HL-60/S4 treated with phorbol 12-myristate 13-acetate at 8.2 ng/mL for 4 days and 3 days (cell line): ENCODE measurements around the gene UBE2D3.
"Not testable (repeated sequence)": the region's sequence is repeated elsewhere in the genome, so short reads cannot be mapped to it uniquely, and the experiment has no call there.

Source experiments
- in situ Hi-C: fragments of 300-500 bp; cut with MboI; formaldehyde crosslinking; loops from 2 replicates; pipeline ENCODE4 v1.15.0; 2022; ENCODE audit warnings: low sequenced_read_pairs

UBE2D3 gene

GRCh38 chr4:102832105-102832504, 4.8 kb upstream of the UBE2D3 start:
- in situ Hi-C loops, result no loop called here

DNA sequence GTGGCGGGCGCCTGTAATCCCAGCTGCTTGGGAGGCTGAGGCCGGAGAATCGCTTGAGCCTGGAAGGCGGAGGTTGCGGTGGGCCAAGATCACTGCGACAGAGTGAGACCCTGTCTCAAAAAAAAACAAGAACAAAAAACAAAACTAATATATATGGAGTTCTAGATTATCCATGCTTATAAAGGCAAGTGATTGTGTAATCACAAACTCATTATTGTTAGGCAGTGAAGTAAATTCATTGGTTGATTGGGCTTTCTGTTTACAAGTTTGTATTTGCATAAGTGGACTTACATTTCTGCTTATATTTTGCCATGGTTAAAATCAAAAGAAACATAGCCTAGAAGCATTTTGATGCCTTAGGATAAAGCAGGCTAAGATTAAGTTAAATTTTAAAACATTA, 2.5 kb upstream of the UBE2D3 start:
- in situ Hi-C loops, result no loop called here

DNA sequence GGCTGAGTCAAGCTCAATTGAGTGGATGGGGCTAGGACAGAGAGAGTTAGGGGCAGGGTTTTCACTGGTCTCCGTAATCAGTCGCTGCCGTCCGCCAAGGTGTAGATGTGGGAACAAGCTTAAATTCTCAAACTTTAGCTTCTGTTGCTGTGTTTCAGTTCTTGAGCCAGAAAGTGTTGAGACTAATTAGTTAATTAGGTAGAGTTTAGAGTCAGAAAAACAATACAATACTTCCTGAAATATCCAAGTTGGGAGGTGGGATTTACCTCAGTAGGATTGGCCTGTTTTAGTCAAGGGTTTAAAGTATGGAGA, 1.1 kb upstream of the UBE2D3 start:
- in situ Hi-C loops, result no loop called here

- in situ Hi-C loops, result no loop called here
Observed at GRCh38 chr4:102827674-102828496, 534 bp upstream of the UBE2D3 start.

DNA sequence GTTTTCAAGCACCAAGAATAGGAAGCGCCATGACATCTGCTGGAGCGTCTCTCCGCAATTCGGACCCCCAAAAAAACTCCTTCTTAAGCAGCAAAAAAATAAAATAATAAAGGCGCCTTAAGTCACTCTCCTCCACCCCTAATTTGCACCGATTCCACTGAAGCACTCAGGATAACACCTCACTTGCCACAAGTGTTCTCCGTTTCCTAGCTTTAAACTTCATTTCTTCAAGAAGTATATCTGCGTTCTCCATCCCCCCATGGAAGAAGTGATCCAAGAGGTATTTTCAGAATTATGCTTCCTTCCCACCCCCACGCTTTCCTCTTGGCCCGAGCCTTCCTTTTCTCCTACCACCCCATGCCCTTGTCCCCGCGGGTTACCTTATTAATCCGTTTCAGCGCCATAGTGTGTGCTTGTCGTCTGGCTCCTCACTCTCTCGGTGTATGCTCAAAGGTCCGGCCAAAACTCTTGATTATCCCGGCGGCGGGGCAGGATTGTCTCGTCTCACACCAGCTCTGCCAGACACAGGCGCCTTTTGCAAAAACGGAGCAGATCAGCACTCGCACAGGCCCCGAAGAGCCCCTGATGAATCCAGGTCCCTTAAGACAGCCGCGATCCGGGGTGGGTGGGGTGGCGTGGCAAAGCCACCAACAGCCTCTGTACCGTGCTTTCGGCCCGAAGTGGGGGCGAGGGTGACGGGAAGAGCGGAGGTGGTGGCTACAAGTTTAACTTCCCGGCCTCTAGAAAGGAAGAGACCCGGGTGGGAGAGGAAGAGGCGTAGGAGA, 1.1 kb downstream of the UBE2D3 start:
- in situ Hi-C loops, result no loop called here

GRCh38 chr4:102825261-102826091, 1.9 kb downstream of the UBE2D3 start:
- in situ Hi-C loops, result no loop called here

DNA sequence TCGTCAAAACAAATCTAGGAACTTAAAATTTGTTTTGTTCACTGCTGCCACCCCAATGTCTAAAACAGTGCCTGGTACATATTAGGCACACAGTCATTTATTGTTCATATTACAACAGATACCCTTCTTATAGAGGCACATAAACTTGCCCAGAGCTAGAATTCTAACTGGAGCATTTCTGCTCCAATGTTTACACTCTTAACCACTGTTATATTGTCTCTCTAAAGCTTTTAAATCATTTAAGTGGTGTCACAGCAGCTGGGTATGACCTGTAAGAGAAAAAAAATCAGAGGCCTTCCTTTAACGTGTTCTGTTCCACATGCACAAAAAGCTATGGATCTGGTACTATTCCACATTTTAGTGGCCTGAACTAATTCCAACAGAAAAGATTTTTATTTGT, 3.0 kb downstream of the UBE2D3 start:
- in situ Hi-C loops, result no loop called here

GRCh38 chr4:102823897-102824296, 3.5 kb downstream of the UBE2D3 start:
- in situ Hi-C loops, result no loop called here

DNA sequence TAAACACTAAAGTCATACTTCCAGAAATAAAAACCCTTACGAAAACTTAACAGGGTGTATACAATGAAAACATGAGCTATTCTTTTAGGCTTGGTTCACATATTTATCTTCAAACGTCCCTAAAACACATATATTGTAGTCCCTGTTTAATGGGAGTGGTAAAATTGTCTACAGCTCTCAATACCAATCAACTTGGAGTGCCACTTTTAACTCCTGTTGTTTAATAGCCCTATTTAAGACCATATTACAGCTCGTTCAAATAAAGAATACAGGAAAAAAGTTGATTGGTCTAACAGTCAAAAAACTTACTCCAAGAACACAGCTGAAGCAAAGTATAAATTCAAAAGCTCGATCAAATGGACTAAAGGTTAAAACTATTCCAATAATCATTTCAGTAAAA, 3.9 kb downstream of the UBE2D3 start:
- in situ Hi-C loops, result no loop called here

DNA sequence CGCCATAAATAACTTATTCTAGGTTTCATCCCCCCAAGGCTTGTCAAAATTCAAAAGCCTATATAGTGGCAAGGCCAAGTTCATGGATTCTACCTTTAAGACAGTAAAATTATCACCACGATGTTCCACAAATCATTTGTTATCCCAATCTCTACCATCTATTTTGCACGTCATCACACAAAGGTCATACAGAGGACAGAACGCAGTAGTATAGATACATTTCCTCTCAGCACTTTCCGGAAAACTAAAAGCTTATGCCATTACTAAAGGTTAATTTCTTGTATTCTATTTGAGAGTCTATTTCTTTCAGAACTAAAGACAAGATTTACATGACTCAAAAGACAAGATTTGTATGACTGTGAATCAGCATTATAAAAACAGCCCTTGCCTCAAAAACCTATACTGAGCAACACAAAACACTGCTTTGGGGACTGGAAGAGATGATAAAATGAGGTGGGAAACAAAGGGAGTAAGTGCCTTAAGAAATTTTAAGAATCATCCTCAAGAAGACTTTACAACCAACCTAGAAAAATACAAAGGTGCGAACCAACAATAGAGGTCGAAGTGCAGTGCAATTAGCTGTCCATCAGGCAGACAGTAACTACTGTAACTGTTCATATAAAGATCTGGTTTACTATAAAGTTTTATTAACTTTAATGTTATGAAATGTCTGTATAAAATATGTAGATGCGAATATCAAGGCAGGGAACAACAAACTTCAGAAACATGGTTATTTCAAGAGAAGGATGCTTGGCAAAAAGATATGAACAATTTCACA, 7.6 kb downstream of the UBE2D3 start:
- in situ Hi-C loops, result no loop called here

DNA sequence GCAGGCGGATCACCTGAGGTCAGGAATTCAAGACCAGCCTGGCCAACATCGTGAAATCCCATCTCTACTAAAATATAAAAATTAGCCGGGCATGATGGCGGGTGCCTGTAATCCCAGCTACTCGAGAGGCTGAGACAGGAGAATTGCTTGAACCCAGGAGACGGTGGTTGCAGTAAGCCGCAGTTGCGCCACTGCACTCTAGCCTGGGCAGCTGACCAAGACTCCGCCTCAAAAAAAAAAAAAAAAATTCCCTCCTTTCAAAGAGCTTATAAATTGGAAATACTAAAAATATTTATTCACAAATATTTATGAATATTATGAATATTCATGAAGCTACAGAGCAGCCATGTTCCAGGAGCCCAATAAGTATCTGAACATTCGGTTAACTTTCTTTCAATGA, 8.3 kb downstream of the UBE2D3 start:
- in situ Hi-C loops, result not testable (repeated sequence)

DNA sequence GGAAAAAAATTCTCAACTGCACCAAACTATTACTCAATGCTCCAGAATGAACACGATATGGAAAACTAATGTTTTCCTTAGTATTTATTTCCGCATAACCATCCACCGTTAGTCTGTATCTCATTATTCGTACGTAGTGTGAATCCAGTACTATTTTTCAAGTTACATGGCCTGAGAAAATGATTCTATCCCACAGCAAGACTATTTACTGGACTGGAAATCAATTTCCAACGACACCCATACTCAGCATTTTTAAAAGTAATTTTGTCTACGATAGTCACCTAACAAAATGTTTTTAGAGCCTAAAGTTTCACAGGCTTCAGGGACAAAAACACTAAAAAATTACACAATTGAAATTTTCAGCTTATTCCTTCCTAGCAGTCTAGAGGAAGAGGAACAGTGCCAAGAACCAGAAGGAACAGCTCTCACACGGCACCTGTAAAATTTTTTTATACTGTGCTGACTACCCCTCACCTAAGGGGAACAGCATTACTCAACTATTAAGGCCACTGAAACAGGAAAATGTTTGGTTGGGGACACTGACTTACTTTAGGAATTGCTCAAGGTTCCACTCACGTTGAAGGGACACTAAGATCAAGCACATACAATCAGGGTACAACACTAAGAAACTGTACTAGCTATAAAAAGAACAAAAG, 9.6 kb downstream of the UBE2D3 start:
- in situ Hi-C loops, result no loop called here

- in situ Hi-C loops, result no loop called here
Observed at GRCh38 chr4:102817021-102817605, 10.2 kb downstream of the UBE2D3 start.

DNA sequence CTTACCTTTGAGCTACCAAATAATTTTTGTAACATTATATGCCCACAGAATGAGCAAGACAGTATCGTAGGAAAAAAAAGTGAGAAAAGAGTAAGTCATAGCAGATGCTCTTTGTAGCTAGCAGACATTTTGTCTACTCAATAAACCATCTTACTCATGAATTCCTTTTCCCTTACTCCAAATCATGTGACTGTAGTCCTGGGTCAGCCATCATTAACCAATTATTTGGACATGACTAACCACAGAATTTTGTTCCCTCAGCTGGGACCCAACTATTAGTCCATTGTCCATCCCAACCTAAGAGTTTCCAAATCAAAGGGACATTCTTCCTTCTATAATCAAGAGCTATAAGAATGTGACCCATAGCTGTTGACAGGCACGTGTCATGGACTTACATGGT, 11.4 kb downstream of the UBE2D3 start:
- in situ Hi-C loops, result no loop called here

DNA sequence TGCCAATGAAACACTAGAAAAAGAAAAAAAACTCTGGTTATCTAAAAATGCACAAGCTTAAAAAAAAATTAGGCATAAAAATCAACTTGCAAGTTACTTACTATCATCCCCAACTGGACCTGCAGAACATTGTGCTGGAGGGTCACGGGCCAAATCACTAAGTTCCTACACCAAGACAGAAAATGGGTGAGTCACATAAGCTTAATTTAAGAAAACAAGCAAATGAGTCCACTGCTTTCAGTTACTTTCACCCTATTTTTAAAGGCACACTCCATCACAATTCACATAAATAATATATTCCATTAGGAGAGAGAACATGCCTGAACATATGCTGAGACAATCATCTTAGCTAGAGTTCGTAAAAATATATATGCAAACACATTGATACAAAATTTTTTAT, 17.7 kb downstream of the UBE2D3 start:
- in situ Hi-C loops, result no loop called here

GRCh38 chr4:102809190-102809589, 18.2 kb downstream of the UBE2D3 start:
- in situ Hi-C loops, result no loop called here

- in situ Hi-C loops, result no loop called here
Observed at GRCh38 chr4:102808009-102808408, 19.3 kb downstream of the UBE2D3 start.

DNA sequence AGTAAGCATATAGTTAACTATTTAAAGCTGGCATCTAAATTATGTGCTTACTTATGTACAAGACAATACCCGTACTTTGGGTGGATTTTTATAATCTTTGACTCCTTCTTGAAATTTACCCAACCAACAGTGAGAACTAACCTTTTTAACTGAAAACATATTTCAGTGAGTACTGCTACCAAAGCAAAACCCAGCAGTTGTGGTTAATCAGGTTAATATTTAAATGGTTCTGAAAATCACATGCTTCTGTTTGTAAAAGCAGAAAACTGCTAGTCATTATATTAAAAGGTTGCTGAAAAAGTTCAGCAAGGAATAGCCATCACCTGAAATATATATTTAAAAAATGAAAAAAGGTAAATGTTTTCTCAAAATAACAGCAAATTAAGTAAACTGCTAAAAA, 20.0 kb downstream of the UBE2D3 start:
- in situ Hi-C loops, result no loop called here

- in situ Hi-C loops, result no loop called here
Observed at GRCh38 chr4:102799816-102800215, 27.5 kb downstream of the UBE2D3 start.

DNA sequence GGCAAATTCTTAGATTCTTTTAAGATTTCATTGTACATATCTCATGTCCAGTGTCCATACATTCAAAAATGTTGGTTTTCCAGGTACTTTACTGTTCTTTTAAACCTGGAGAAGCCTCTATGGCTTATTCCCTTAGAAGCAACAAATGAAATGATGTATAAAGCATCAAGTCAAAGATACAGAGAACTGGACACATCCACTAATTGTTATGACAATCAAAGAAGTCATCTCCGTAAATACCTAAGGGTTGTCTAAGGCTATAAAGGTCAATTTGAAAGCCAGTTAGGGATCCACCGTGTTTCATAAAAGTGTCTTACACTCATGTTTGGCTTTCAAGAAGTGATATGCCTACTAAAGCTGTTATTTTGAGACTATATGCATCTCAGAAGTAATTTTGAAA, 32.4 kb downstream of the UBE2D3 start:
- in situ Hi-C loops, result no loop called here
